GM21381 (cell line): ENCODE data around the gene PDE4D.

Source experiments
- ATAC-seq: cut with Tn5 transposase; IDR thresholded peaks from one replicate; pipeline ENCODE4 v1.9.1; 2021; ENCODE audit warnings: mild to moderate bottlenecking, moderate library complexity; ENCODE audit not compliant: unreplicated experiment

PDE4D gene

DNA sequence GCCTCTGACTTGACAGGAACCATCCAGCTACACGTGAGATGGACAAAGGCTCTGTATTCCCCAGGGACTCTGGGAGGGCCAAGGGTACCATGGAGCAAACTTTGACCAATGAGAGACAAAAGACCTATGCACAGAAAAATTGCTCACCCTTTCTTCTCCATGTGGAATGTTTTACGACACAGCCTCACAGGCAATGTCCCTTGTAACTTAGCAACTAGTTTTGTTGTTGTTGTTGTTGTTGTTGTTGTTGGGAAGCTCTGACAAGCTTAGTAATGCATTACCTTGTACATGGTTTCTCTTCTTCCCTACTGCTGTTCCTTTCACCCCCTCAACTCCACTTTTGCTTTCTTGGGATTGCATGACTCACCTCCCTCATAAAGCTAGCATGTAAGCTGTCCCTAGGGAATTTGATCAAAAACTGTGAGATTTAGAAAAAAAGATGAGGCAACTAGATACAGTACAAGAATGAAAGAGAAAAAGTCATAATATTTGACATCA, 759.7 kb downstream of the PDE4D start:
- ATAC-seq = no peak

DNA sequence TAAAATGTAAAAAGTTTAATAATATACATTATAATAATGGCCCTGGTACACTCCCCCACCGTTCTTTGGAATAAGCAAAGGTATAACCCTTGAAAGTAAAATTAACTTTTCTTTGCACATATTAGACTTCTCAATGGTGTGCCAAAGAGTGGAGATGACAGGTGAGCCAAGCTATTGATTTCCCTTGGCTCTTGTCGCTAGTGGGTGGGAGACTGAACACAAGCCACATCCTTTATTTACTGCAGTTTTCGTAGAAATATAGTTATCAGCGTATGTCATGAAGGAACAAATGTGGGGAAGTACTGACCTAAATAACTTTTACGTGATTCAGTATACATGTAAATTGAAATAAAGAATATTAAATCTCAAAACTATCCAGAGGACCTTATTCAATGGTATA, 761.4 kb downstream of the PDE4D start:
- no peak for ATAC-seq

DNA sequence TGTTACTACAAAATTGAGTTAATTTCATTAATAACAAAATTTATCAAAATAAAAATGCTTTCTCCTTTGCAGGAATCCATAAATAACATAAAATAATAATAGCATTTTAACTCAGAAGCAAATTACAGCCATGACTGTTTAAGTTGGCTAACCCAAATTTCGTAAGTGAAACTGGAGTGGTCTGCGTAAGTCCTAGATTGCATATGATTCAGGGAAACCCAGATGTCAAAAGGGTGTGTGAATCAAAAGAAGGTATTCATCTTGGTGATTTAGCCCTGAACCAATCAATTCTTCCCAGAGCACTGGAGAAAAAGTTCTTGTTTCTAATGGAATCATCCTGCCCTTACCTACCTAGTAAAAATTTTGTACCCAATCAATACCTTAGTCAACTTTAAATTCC, 763.1 kb downstream of the PDE4D start:
- no peak for ATAC-seq

DNA sequence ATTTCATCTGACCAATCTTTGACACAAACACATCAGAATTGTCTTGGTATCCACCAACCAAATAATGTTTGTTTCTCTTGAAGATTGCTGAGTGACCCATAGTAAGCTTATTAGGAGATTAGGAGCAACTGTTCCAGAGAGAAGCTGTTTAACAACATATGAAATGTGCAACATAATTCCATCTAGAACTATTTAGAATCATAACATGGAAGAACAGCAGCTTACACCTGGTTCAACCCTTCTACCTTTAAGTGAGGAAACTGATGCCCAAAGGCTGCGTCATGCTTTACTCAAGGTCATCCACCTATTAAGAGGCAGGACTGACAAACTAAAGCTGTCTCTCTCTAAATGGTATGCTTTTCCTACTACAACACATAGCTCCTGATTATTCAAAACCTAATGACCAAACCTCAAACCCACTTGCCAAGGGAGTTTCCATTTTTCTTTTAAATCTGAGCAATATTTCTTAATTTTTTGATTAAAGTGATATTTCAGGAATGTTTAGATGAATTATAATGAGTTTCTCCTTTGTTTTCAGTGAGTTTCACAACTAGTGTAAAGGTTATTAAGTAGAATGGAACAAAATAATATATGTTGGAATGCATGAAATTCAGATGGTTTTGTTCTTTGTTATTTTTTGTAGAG, 764.8 kb downstream of the PDE4D start:
- no peak for ATAC-seq

DNA sequence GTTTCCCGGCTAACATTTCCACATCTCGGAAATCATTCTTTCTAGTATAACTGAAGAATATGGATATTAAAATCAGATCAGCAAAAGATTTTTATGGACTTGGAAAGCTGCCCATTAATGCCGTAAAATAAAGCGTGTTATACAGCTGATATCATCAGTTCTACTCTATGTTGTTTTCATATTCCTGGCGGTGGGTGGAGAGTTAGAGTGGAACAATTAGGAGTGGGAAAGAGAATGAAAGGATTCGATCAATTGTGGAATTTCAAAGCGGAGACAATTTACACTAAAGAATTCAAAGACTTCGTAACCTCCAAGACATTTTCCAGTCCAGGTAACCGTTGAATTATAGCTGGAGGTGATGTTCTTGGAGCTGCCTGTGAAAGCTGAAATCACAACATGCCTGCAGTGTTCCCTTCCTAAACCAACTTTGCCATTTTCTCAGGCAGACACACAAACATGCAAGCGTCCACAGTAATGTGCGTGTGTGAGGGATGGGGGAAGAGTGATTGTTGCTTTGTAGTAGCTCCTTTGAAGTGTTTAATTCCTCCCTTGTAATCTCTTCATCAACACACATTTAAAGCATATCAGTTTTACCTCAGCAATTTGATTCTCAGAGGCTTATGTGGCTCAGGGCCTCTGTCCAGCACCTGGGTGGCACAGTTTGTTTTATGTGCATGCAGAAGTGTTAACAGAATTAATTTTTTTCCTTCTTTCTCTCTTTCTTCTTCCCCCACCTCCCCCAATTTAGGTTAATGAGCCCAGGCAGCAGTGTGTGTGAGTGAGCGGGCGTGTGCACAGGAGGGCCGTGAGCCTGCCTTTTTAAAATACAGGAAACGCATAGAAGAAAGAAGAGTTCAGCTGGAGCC, 766.6 kb downstream of the PDE4D start:
- ATAC-seq = no peak

DNA sequence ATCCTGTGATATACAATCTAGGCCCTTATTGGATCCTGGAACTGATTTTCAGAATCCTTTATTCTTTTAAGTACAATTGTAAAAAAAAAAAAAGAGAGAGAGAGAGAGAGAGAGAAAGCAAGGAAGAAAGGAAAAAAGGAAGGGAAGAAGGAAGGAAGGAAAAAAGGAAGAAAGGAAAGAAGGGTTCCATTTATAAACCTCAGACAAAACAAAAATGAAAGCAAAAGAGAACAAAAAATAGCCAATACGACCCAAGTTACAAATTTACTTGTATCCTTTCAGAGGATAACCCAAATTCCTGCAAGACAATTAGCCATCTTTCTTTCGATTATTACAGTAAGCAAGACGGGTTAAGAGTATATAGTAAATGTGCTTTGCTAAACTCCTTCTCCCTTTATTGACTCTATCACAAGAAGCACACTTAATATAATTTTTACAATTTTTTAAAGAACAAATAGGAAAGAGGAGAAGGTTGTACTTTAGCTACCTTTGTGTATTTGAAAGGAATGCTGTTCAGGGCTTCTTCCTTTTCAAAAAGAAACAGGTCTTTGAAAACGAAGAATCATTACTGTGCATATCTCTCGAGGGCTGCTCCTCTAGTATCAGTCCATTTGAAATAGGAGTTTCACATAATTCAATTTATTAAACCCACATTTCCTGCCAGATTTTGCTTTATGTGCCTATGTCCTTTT, 767.4 kb downstream of the PDE4D start:
- no peak for ATAC-seq

DNA sequence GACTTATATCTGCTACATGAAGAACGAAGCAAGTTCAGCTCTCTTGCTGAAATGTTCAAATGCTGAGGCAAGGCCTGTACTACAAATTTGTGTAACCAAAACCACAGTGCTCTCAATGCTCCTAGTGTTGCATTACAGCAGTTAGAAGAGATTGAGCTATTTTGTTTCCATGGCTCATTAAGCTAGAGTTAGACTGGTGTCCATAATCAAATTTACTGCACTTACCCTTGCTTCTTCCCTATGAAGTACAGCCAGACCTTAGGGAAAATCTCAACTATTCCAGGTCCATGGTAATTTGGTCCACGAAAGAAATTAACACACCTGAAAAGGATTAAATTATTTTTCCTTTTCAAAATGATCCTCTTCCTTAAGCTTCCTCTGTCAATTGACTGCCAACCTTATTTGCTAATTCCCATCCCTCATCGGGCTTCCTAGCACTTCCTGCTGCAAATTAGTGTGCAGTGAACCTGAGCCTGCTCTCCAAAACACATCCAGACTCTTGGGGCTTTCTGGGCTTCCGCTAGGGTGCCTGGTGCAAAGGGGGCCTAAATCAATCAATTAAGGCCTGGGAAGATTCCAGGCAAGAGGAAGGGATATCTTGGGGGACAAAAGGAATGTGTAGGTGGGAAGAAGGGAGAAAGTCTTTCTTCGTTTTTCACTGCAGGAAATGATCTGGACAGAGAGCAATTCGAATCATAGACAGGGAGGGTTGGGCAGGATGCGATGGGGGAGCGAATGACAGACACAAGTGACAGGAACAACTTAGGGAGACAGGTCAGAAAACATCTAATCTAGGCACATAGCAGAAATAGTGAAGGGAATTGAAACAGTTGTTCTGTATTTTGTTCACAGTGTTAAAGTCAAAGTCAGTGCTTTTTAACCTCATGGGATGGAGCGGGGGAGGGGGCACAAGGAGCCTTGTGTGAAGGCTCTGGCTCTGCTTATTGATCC, 768.2 kb downstream of the PDE4D start:
- no peak for ATAC-seq

DNA sequence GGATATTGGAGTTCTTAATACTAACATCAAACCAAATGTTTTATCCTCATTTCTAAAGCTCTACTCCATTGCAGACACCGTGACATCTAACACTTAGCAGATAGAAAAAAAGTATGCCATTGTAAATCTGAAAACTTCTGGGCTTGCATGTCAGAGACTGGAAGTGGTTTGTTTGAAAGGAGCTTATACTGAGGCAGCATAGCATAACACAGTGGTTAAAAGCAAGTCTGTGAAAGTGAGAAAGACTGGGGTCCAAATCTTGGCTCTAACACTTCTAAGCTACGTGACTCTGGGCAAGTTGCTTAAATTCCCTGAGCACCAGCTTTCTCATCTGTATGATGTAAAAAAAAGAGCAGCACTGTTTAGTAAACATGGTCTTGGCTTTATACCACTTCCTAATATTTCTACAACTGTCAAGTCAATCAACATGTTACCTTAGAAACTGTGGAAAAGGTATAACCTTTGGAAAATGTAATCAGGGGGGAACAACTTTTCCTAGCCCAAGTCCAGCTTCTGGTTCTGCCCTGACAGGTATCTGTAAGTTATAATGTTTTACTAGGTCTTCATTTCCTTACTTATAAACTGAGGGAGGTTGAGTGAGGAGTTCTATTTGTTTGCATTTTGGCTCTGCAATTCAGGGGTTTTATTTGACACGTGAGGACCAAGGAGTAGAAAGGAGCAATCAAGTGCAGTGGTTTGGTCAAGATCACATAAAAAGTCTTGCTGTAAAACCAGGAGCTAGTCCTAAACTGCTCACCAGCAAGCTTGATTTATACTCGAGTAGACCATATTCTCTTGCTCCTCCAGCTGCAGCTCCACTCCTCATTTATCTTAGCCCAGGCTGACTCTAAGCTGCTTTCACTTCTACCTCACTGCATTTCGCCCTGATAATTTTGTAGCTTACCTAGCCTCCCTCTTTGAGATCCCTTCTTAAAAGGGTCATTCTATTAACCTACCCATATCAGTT, 769.6 kb downstream of the PDE4D start:
- ATAC-seq = peak; percentile 43

DNA sequence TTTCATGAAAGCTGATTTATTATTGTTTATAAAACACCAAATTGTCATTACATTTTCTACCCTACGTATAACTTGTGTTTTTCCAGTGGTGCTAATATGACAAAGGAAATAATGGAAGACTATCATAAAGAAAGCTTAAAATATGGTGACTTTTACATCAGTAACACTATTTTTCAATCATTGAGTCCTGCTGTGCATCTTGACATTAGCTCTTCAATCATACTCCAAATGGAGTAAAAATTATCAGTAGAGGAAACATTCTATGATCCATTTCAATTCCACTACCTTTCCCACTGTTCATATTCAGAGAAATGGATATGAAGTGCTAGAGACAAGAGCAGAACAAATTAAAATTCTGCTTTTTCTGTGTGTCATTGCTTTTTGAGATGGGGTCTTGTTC, 774.0 kb downstream of the PDE4D start:
- no peak for ATAC-seq

DNA sequence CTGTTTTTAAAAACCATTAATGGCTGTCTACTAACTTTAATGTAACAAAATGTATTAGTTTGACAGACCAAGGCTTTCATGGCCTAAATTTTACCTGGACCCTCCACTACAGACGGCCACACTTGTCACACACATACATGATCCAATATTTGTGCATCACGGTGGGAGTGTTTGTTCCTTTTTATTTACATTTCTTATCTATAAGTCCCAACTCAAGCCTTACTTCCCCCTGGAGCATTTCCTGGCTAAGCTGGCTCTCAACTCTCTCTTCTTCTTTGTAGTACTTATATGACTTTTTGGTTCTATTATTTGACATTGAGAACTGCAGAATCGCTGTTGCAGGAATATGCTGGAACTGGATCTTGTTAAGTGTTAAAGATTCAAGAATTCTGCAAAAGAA, 776.2 kb downstream of the PDE4D start:
- ATAC-seq = no peak

DNA sequence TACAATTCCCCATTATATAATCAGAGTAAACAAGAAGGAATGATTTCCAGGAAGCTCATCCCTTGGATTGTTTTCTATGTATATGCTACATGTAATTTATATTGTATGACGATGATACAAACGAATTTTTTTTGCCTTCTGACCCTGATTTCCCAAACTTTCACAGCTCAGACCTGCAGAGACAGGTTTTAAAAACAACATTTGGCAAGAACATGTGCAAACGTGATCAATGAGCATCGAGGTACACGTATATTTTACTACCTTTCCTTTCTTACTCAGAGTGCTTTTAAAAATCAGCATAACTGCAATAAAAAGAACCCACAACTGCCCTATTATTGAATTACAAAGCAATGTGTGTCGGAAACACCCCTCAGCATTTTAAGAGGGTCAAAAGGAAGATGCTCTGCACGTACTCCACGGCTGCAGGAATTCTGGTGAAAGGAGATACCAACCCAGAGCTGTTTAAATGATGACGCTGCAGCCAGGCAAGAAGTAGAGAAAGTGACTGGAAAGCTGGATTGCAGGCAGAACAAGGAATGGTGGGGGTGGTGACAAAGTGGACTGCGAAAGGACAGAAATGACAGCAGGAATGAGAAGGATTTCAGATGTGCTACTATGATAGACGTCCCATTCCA, 777.2 kb downstream of the PDE4D start:
- ATAC-seq = no peak

DNA sequence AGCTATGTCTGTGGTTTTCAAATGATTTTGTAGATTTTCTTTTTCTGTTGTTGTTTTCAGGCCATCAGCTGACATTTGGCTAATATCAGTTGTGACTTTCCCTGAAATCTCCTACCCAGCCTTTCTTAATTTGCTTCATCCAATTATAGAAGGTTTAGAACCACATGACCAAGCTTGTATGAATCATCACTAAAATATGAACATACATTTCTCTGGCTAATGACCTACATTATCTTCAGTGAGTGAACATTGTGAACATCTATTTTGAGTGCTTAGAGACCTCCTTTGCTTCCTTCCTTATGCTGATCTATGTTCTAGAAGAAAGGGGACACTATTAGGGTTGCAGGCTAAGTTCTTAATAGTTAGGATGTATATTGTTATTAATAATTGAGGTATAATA, 778.2 kb downstream of the PDE4D start:
- no peak for ATAC-seq

DNA sequence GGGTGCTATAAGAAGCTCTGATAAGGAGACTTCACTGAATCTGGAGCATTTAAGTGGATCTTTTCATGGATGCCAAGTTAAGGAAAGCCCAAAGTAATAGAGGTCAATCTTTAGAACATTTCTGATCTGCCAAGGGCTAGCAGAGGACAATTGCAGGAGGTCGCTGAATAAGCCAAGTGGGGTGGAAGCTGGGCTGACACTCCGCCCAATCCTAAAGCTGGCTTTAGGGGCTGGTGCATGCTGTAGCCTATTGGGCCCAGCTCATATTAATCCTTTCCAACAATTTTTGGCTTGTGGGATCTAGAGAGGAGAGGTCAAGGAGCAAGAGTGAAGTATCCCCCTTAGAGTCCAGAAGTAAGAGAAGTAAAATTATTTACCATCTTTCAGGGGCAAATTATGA, 784.1 kb downstream of the PDE4D start:
- ATAC-seq = no peak

DNA sequence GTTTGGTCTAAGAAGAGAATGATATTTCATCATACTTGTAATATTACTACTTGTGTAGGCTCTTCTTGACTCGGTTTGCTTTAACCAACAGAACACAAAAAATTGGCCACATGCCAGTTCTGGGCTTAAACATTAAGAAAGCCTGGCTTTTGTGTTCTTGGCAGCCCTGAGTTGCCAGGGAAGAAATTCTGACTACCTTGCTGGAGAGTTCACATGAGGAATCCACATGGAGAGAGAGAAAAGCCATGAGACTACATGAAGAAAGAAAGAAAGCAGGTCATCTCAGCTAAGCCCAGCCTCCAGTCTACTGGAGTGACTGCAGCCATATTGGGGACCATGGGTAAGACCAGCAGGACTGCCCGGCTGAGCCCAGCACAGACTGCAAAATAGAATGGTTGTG, 785.8 kb downstream of the PDE4D start:
- no peak for ATAC-seq

DNA sequence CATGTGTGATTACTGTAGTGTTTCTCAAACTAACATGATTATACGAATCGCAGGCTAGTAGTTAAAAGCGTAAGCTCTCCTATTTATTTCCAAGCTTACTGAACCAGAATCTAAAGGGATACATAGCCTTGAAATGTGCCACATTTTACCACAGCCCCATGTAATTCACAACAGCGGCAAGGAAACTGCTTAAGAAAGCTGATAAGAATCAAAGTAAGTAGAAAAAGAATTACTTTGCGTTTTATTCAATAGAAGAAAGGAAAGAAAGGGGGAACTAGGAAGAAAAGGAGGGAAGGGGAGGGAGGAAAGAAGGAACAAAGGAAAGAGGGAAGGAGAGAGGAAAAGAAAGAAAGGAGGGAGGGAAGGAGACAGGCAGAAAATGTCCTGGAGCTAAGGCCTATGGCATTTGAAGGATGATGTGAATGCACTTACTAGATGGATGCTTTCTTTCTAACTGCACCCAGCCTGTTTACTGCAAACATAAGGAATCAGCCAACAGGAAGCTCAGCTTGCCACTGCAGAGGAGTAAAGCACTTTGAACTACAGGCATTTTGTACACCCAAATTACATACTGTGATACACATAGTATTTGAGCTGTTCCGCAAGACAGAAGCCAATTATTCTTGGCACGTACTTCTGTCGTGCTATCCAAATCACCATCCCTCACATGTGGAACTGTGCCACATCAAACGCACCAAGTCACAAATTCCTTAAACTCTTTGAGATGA, 789.0 kb downstream of the PDE4D start:
- ATAC-seq = no peak

DNA sequence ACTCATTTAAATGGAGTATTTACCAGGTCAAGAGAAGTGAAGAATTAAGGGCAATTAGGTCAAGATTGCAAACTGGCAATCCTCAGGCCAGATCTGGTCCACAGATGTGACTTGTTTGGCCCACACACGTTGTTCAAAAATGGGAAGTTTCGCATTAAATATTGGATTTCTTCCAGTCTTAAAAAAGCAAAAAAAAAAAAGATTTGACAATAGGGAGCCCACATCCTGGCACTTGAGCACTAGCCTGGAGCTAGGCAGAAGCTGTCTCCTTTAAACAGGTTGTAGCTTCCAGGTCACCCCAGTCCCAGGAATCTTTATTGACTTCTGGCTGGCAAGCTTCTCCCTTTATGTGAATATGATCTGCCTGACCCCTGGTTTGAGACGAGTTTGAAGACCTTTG, 790.2 kb downstream of the PDE4D start:
- no peak for ATAC-seq

DNA sequence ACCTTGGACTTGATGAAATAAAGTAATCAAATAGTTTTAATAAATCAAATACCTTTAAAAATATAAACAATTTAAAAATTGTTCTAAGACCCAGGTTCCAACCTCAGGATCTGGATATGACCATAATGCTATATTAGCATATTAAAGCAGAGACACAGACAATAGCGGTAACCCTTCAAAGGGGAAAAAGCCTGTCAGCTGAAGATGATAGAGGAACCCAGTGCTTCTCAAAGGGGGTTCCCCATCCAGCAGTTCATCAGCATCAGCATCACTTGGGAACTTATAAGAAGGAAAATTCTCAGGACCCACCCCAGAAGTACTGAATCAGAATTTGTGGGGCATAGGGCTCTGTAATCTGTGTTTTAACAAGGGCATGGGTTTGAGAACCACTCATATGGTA, 791.1 kb downstream of the PDE4D start:
- no peak for ATAC-seq

DNA sequence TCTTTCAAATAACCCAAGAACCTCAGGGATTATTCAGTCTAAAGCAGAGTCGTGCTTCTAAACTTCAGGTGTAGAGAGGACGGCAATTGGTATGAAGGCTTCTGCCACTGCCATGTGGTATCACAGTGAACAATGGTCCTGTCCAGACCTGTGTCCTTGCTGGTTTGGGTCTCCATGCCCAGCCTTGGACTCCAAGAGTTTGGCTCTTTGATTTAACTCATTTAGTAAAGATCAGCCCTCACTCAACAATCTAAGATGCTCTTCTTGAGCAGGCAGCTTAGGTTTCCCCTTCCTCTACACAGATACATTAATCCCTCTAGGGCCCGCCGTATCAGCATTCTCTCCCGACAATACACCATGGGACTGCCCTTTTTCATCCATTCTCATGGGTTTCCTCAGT, 792.7 kb downstream of the PDE4D start:
- no peak for ATAC-seq

DNA sequence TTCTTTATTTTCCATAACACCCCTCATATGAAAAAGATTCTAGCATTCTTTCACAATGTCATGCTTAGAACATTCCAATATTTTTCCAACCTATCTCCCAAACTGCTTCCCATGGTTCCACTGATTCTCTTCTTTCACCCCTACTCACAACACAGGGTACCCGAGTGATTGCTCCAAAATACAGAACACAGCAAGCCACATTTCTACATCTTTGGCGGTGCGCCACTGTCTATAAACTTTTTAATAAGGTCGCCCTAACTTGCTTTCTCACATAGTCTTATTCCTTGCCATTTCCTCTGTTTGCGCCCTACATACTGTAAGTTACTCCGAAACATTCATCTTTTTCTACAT, 793.6 kb downstream of the PDE4D start:
- no peak for ATAC-seq
